GM18526 (cell line): ENCODE data around the gene TOP2B.

ENCODE experiments used
- POLR2A ChIP-seq: IDR thresholded peaks from 3 replicates; pipeline ENCODE4 v1.6.1; 2011; ENCODE audit not compliant: insufficient read length; ENCODE audit errors: extremely low read depth

TOP2B gene

GRCh38 chr3:25564075-25564474 lies 100.6 kb downstream of the TOP2B start:
- TF ChIP-seq POLR2A = no peak

DNA sequence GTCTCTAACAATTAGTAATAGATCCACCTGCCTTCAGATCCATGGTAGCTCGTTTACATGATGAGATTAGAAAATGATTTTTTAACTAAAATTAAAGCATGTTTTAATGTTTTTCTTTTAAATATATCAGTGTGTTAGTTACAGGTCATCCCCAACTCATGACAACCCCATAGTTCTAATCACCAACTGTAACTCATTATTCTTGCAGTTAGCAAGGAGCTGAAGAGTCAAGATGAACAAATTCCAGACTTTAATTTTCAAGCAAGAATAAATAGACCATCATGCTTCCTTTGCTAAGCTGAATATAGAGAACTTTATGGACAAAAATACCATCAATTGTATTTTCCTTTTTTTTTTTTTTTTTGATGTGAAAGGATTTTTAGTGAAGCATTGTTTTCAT lies 101.1 kb downstream of the TOP2B start:
- no peak for TF ChIP-seq POLR2A

- no peak for TF ChIP-seq POLR2A
Measured at GRCh38 chr3:25558796-25559195, 105.9 kb downstream of the TOP2B start.

- TF ChIP-seq POLR2A = no peak
Measured at GRCh38 chr3:25558121-25558520, 106.6 kb downstream of the TOP2B start.

- no peak for TF ChIP-seq POLR2A
Measured at GRCh38 chr3:25557694-25558093, 107.0 kb downstream of the TOP2B start.

DNA sequence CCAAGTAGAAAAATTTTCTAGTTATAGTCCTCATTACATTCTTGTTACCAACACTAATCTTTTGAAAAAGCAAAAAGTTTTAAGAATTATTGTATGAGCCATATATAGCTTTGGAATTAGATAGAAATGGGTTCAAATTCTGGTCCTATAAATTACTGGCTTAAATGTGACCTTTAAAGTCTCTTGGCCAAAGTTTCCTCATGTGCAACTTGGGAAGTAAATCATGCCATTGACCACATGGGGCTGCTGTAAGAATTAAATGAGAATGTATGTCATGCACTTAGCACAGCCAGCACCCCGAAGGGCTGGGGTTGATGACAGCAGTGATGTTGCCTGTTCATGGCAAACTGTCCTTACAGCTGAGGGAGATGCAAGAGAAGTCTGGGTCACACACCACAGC lies 108.3 kb downstream of the TOP2B start:
- TF ChIP-seq POLR2A = no peak

GRCh38 chr3:25555695-25556437 lies 108.8 kb downstream of the TOP2B start:
- TF ChIP-seq POLR2A = no peak

GRCh38 chr3:25554376-25554775 lies 110.3 kb downstream of the TOP2B start:
- no peak for TF ChIP-seq POLR2A

GRCh38 chr3:25552251-25552650 lies 112.5 kb downstream of the TOP2B start:
- no peak for TF ChIP-seq POLR2A

GRCh38 chr3:25548836-25549235 lies 115.9 kb downstream of the TOP2B start:
- no peak for TF ChIP-seq POLR2A

- TF ChIP-seq POLR2A = no peak
Measured at GRCh38 chr3:25547943-25548674, 116.6 kb downstream of the TOP2B start.
